GM18861 (cell line): ENCODE data around the gene MAPK8.

Experiments
- ATAC-seq: cut with Tn5 transposase; IDR thresholded peaks from one replicate; pipeline ENCODE4 v1.9.1; 2021; ENCODE audit not compliant: unreplicated experiment

MAPK8 gene

GRCh38 chr10:48472501-48473069 is 166.1 kb downstream of the MAPK8 start:
- no peak for ATAC-seq

GRCh38 chr10:48473704-48474103 is 167.2 kb downstream of the MAPK8 start:
- no peak for ATAC-seq

- ATAC-seq: no peak
Measured at GRCh38 chr10:48474765-48475365, 168.4 kb downstream of the MAPK8 start.

- ATAC-seq: no peak
Measured at GRCh38 chr10:48475943-48476278, 169.4 kb downstream of the MAPK8 start.

GRCh38 chr10:48476279-48476982 is 170.0 kb downstream of the MAPK8 start:
- no peak for ATAC-seq

- no peak for ATAC-seq
Measured at GRCh38 chr10:48477141-48477540, 170.7 kb downstream of the MAPK8 start.

- ATAC-seq: no peak
Measured at GRCh38 chr10:48477616-48478015, 171.1 kb downstream of the MAPK8 start.

GRCh38 chr10:48478469-48478868 is 172.0 kb downstream of the MAPK8 start:
- no peak for ATAC-seq

GRCh38 chr10:48478980-48479811 is 172.7 kb downstream of the MAPK8 start:
- ATAC-seq: no peak

- no peak for ATAC-seq
Measured at GRCh38 chr10:48480397-48481374, 174.2 kb downstream of the MAPK8 start.

- no peak for ATAC-seq
Measured at GRCh38 chr10:48481385-48481784, 174.9 kb downstream of the MAPK8 start.

- no peak for ATAC-seq
Measured at GRCh38 chr10:48482207-48482606, 175.7 kb downstream of the MAPK8 start.

GRCh38 chr10:48484911-48485310 is 178.4 kb downstream of the MAPK8 start:
- no peak for ATAC-seq

- no peak for ATAC-seq
Measured at GRCh38 chr10:48485711-48486110, 179.2 kb downstream of the MAPK8 start.

- ATAC-seq: no peak
Measured at GRCh38 chr10:48487244-48487643, 180.8 kb downstream of the MAPK8 start.
